GM19023 (cell line): ENCODE measurements around the gene PLXDC2.

Experiments used
- ATAC-seq: cut with Tn5 transposase; IDR thresholded peaks from one replicate; pipeline ENCODE4 v1.9.1; 2021; ENCODE audit warnings: mild to moderate bottlenecking, moderate library complexity; ENCODE audit not compliant: unreplicated experiment

PLXDC2 gene

GRCh38 chr10:20254078-20254477 is 437.8 kb downstream of the PLXDC2 start:
- ATAC-seq = no peak

- ATAC-seq = no peak
Observed at GRCh38 chr10:20254497-20254896, 438.3 kb downstream of the PLXDC2 start.

GRCh38 chr10:20256969-20257368 is 440.7 kb downstream of the PLXDC2 start:
- ATAC-seq = no peak

GRCh38 chr10:20257422-20257821 is 441.2 kb downstream of the PLXDC2 start:
- ATAC-seq = no peak

- ATAC-seq = no peak
Observed at GRCh38 chr10:20265146-20265545, 448.9 kb downstream of the PLXDC2 start.

GRCh38 chr10:20267734-20268133 is 451.5 kb downstream of the PLXDC2 start:
- no peak for ATAC-seq

GRCh38 chr10:20271490-20271889 is 455.3 kb downstream of the PLXDC2 start:
- ATAC-seq = no peak

- no peak for ATAC-seq
Observed at GRCh38 chr10:20272608-20273007, 456.4 kb downstream of the PLXDC2 start.

GRCh38 chr10:20274571-20274970 is 458.3 kb downstream of the PLXDC2 start:
- no peak for ATAC-seq

- no peak for ATAC-seq
Observed at GRCh38 chr10:20276127-20276979, 460.1 kb downstream of the PLXDC2 start.

GRCh38 chr10:20277820-20278219 is 461.6 kb downstream of the PLXDC2 start:
- no peak for ATAC-seq

GRCh38 chr10:20281579-20281978 is 465.3 kb downstream of the PLXDC2 start:
- no peak for ATAC-seq

GRCh38 chr10:20287586-20287985 is 471.4 kb downstream of the PLXDC2 start:
- no peak for ATAC-seq

GRCh38 chr10:20288060-20288459 is 471.8 kb downstream of the PLXDC2 start:
- no peak for ATAC-seq

GRCh38 chr10:20289070-20289828 is 473.0 kb downstream of the PLXDC2 start:
- ATAC-seq = no peak

- no peak for ATAC-seq
Observed at GRCh38 chr10:20298417-20298816, 482.2 kb downstream of the PLXDC2 start.

- no peak for ATAC-seq
Observed at GRCh38 chr10:20299034-20299736, 483.0 kb downstream of the PLXDC2 start.

- ATAC-seq = no peak
Observed at GRCh38 chr10:20300735-20301134, 484.5 kb downstream of the PLXDC2 start.

- no peak for ATAC-seq
Observed at GRCh38 chr10:20302033-20302432, 485.8 kb downstream of the PLXDC2 start.

GRCh38 chr10:20303453-20304152 is 487.4 kb downstream of the PLXDC2 start:
- ATAC-seq = no peak

GRCh38 chr10:20313665-20314064 is 497.4 kb downstream of the PLXDC2 start:
- ATAC-seq = no peak
